Activated CD8-positive, alpha-beta T cell treated with anti-CD3 and anti-CD28 coated beads for 36 hours (primary cell): ENCODE results near the gene GALNT12. TPM values are rescaled to one million over a fixed set of nuclear protein-coding genes. Genes with fewer than 3 reads are reported as not detected.

ENCODE experiments used
- ATAC-seq: fragments of 200-7000 bp; cut with Tn5 transposase; one replicate; pipeline ENCODE4 v1.10.0; 2021; ENCODE audit warnings: mild to moderate bottlenecking, moderate library complexity
- CTCF ChIA-PET: fragments of 350-600 bp; sonication (Branson Sonifier 250); formaldehyde crosslinking; loops from one replicate; lab custom pipeline; 2021; ENCODE audit warnings: antibody characterized with exemption; lab: Charles Lee
- POLR2A ChIA-PET: fragments of 350-600 bp; sonication (Branson Sonifier 250); formaldehyde crosslinking; loops from one replicate; lab custom pipeline; 2021; ENCODE audit warnings: antibody characterized with exemption; lab: Charles Lee
- DNase-seq: peaks from one replicate; pipeline ENCODE4 v3.0.0-alpha.2; 2020
- H3K27ac Mint-ChIP-seq: one replicate; pipeline ENCODE4 v1.8.0; 2021; ENCODE audit warnings: mild to moderate bottlenecking, mixed read lengths
- H3K27me3 Mint-ChIP-seq: one replicate; pipeline ENCODE4 v1.8.0; 2021; ENCODE audit warnings: mixed read lengths
- H3K36me3 Mint-ChIP-seq: one replicate; pipeline ENCODE4 v1.8.0; 2021; ENCODE audit warnings: low read depth, mixed read lengths
- H3K4me1 Mint-ChIP-seq: one replicate; pipeline ENCODE4 v1.8.0; 2021; ENCODE audit warnings: low read depth, mixed read lengths
- H3K4me3 Mint-ChIP-seq: one replicate; pipeline ENCODE4 v1.8.0; 2021; ENCODE audit warnings: mild to moderate bottlenecking, moderate library complexity, mixed read lengths
- H3K9me3 Mint-ChIP-seq: one replicate; pipeline ENCODE4 v1.8.0; 2021; ENCODE audit warnings: mixed read lengths
- CTCF ChIP-seq: fragments of 200-600 bp; IDR thresholded peaks from one replicate; pipeline ENCODE4 v1.8.0; 2022; ENCODE audit warnings: antibody characterized with exemption, mild to moderate bottlenecking
- intact Hi-C: fragments of 100-400 bp; cut with micrococcal nuclease; formaldehyde crosslinking; loops from one replicate; pipeline ENCODE4 v1.10.0; 2022
- total RNA-seq, 2 experiments: library from RNA; stranded (reverse); gene quantifications; one replicate each; pipeline ENCODE4 v1.2.3, GENCODE V29; 2021

Gene GALNT12
- total RNA-seq, 2 experiments from 2014 or later: 12.8 to 14.3 TPM

GRCh38 chr9:98896632-98897031 lies 89.2 kb downstream of the GALNT12 start:
- DNase-seq: no peak
- H3K36me3 Mint-ChIP-seq: no peaks in the 10 kb centered on the region
- ATAC-seq: no peak
- no peaks in the 10 kb centered on the region for H3K9me3 Mint-ChIP-seq
- H3K27ac Mint-ChIP-seq: no peak overlapping the region
- intact Hi-C loops: no loop called here
- TF ChIP-seq CTCF: no peak
- ChIA-PET POLR2A (no interaction called here), CTCF (no interaction called here)
- no peaks in the 10 kb centered on the region for H3K27me3 Mint-ChIP-seq
- H3K4me3 Mint-ChIP-seq: no peak overlapping the region
- peaks cover 5% of the 10 kb centered on the region for H3K4me1 Mint-ChIP-seq

- ChIA-PET CTCF (no interaction called here), POLR2A (no interaction called here)
- Mint-ChIP-seq H3K36me3 (no peaks in the 10 kb centered on the region), H3K27ac (no peak overlapping the region), H3K4me3 (no peak overlapping the region), H3K4me1 (peaks cover 5% of the 10 kb centered on the region), H3K9me3 (no peaks in the 10 kb centered on the region), H3K27me3 (no peaks in the 10 kb centered on the region)
- no peak for ATAC-seq
- intact Hi-C loops: no loop called here
- no peak for TF ChIP-seq CTCF
- DNase-seq: no peak
These were observed 90.3 kb downstream of the GALNT12 start for GRCh38 chr9:98897745-98898144.

GRCh38 chr9:98899408-98900056 lies 92.1 kb downstream of the GALNT12 start:
- Mint-ChIP-seq H3K27ac (no peak overlapping the region), H3K4me1 (peaks cover 5% of the 10 kb centered on the region), H3K36me3 (no peaks in the 10 kb centered on the region), H3K9me3 (no peaks in the 10 kb centered on the region), H3K4me3 (no peak overlapping the region), H3K27me3 (peaks cover 2% of the 10 kb centered on the region)
- ATAC-seq (no peak), DNase-seq (peak; percentile 25)
- CTCF ChIA-PET: interaction anchor here (0.9 to 1.7 kb wide), 2 partner anchors 50 to 52 kb away, joined by 3 to 5 read pairs; no protein-coding TSS in a partner anchor
- TF ChIP-seq CTCF: no peak
- POLR2A ChIA-PET: no interaction called here
- intact Hi-C loops: no loop called here

Other genes starting within 250 kb of the GALNT12 start
- not detected for gene GABBR2, start 98.7 kb upstream of the GALNT12 start, total RNA-seq
- 10 to 100 TPM; 16.6 to 16.9 TPM for gene ANKS6, start 11.1 kb upstream of the GALNT12 start, total RNA-seq
- under 1 TPM in 1 of 2 experiments, not detected in 1; 0.07 TPM for gene COL15A1, start 136.2 kb downstream of the GALNT12 start, total RNA-seq